OCI-LY7 (cell line): Measurements from ENCODE around the gene SGMS1.

ENCODE experiments used
- EZH2phosphoT487 ChIP-seq: fragments of 200-600 bp; sonication (generic); IDR thresholded peaks from 2 replicates; pipeline ENCODE4 v1.6.1; 2018; ENCODE audit warnings: low read depth, borderline replicate concordance, mild to moderate bottlenecking, mixed run types, antibody characterized with exemption, low read length, moderate library complexity, mixed read lengths
- TF ChIP-seq, protein P1 (sequence below): fragments of 200-600 bp; sonication (generic); conservative IDR thresholded peaks from 2 replicates; pipeline ENCODE4 v1.5.1; 2014; ENCODE audit warnings: mild to moderate bottlenecking, antibody characterized with exemption, low read length, moderate library complexity, mixed read lengths

- TF ChIP-seq, protein P1, sequence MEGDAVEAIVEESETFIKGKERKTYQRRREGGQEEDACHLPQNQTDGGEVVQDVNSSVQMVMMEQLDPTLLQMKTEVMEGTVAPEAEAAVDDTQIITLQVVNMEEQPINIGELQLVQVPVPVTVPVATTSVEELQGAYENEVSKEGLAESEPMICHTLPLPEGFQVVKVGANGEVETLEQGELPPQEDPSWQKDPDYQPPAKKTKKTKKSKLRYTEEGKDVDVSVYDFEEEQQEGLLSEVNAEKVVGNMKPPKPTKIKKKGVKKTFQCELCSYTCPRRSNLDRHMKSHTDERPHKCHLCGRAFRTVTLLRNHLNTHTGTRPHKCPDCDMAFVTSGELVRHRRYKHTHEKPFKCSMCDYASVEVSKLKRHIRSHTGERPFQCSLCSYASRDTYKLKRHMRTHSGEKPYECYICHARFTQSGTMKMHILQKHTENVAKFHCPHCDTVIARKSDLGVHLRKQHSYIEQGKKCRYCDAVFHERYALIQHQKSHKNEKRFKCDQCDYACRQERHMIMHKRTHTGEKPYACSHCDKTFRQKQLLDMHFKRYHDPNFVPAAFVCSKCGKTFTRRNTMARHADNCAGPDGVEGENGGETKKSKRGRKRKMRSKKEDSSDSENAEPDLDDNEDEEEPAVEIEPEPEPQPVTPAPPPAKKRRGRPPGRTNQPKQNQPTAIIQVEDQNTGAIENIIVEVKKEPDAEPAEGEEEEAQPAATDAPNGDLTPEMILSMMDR = no peak
- TF ChIP-seq EZH2phosphoT487 = no peak
Observed at GRCh38 chr10:50563906-50564305, 59.9 kb downstream of the SGMS1 start.
